HG03108 (cell line): ENCODE results near the gene CHL1.

Source experiments
- ATAC-seq: cut with Tn5 transposase; IDR thresholded peaks from one replicate; pipeline ENCODE4 v1.9.1; 2021; ENCODE audit warnings: moderate library complexity; ENCODE audit not compliant: unreplicated experiment

The CHL1 gene

GRCh38 chr3:196311-197148 is at the start of gene CHL1:
CHL1 (plus strand) TSS chr3:196763; CDS start chr3:319777, 123,014 bp downstream.
- ATAC-seq, result no peak

GRCh38 chr3:151614-152189 is 44.9 kb upstream of the CHL1 start:
- ATAC-seq, result no peak

GRCh38 chr3:159974-160373 is 36.6 kb upstream of the CHL1 start:
- no peak for ATAC-seq

- ATAC-seq, result no peak
These were observed 30.5 kb upstream of the CHL1 start for GRCh38 chr3:166071-166470.

- ATAC-seq, result no peak
These were observed 29.8 kb upstream of the CHL1 start for GRCh38 chr3:166799-167198.

GRCh38 chr3:173886-174285 is 22.7 kb upstream of the CHL1 start:
- ATAC-seq, result peak; percentile 70

GRCh38 chr3:184976-185375 is 11.6 kb upstream of the CHL1 start:
- ATAC-seq, result no peak

GRCh38 chr3:192215-192929 is 4.2 kb upstream of the CHL1 start:
- peak; percentile 76 for ATAC-seq

- no peak for ATAC-seq
These were observed 2.6 kb upstream of the CHL1 start for GRCh38 chr3:194001-194400.

- no peak for ATAC-seq
These were observed 2.1 kb upstream of the CHL1 start for GRCh38 chr3:194421-194820.

GRCh38 chr3:195666-196065 is 897 bp upstream of the CHL1 start:
- ATAC-seq, result no peak

GRCh38 chr3:197149-197827 is 725 bp downstream of the CHL1 start:
- no peak for ATAC-seq

GRCh38 chr3:197828-198491 is 1.4 kb downstream of the CHL1 start:
- ATAC-seq, result no peak

- no peak for ATAC-seq
These were observed 3.3 kb downstream of the CHL1 start for GRCh38 chr3:199835-200234.

- no peak for ATAC-seq
These were observed 4.3 kb downstream of the CHL1 start for GRCh38 chr3:200758-201325.

GRCh38 chr3:204102-204501 is 7.5 kb downstream of the CHL1 start:
- no peak for ATAC-seq

GRCh38 chr3:207973-208372 is 11.4 kb downstream of the CHL1 start:
- ATAC-seq, result no peak

- ATAC-seq, result no peak
These were observed 14.1 kb downstream of the CHL1 start for GRCh38 chr3:210669-211068.

GRCh38 chr3:212432-212831 is 15.9 kb downstream of the CHL1 start:
- ATAC-seq, result peak; percentile 88

GRCh38 chr3:217099-217813 is 20.7 kb downstream of the CHL1 start:
- ATAC-seq, result no peak
